ENCODE measurements around the gene SULT1A4.
"Not testable (repeated sequence)": the region's sequence is repeated elsewhere in the genome, so short reads cannot be mapped to it uniquely, and the experiment has no call there.

The SULT1A4 gene

DNA sequence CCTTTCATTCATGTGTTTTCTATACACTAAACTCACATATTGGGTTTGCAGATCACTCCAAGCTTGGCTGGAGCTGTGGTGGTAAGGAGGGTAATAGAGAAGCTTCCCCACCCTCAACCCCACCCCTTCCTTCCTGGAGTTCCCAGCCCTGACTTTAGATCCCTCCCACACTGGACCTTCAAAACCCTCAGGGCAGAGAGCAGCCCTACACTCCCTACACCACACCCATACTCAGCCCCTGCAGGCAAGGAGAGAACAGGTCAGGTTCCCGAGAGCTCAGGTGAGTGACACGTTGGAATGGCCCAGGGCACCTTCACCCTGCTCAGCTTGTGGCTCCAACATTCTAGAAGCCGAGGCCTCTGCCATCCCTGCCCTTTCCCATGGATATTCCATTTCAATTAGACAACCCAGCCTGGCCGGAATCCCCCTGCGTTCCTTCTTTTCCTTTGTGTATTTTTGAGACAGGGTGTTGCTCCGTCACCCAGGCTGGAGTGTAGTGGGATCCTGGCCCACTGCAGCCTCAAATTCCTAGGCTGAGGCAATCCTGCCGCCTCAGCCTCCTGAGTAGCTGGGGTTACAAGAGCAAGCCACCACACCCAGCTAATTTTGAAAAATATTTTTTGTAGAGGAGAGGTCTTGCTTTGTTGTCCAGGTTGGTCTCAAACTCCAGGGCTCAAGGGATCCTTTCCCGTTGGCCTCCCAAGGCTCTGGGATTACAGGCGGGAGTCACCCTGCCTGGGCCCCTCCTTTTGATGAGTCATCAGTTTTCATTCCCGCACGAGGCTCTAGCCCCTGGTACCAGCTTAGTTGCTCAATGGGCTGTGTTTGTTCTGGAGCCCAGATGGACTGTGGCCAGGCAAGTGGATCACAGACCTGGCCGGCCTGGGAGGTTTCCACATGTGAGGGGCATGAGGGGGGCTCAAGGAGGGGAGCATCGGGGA lies at the start of gene SULT1A4:
SULT1A4 (plus strand) TSS at position 208 of the 941 bp plus-strand sequence. CDS start 1,473 bp downstream, outside the sequence.
- H3K27ac Mint-ChIP-seq, H3K9me3 Mint-ChIP-seq, H3K4me1 Mint-ChIP-seq, H3K4me3 Mint-ChIP-seq, H3K36me3 Mint-ChIP-seq, H3K27me3 Mint-ChIP-seq: not testable (repeated sequence)

DNA sequence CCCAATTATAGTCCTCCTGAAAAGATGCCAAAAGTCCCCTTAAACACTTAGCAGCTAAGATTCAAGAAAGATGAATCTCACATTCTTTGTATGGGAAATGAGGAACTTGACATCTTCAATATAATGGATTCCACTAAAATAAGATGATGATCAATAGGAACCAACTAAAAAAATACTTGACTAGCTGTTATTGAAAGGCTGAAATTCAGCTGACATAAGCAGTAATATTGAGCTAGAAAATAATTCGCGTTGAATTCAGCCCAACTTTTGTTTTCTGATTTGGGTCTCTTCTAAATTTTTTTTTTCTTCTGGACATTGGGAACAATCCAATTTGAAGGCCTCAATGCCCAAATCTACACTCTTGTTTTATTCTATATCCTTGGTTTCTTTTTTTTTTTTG lies 36.1 kb upstream of the SULT1A4 start:
- H3K4me1 Mint-ChIP-seq, H3K36me3 Mint-ChIP-seq, H3K4me3 Mint-ChIP-seq, H3K27me3 Mint-ChIP-seq, H3K9me3 Mint-ChIP-seq, H3K27ac Mint-ChIP-seq: not testable (repeated sequence)

DNA sequence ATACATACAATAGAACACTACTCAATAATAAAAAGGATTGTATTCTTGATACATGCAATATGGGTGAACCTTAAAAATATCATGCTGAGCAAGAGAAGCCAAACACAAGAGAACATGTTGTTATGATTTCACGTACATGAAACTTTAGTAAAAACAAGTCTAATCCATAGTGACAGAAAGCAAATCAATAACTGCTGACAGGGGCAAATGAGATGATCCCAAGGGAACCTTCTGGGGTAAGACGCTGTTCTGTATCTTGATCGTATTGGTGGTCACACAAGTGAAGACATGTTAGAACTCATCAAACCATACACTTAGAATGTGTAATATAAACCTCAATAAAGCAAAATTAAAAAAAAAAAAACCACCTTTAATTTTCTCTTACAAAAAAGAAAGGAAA lies 34.3 kb upstream of the SULT1A4 start:
- H3K27ac Mint-ChIP-seq, H3K4me3 Mint-ChIP-seq, H3K36me3 Mint-ChIP-seq, H3K9me3 Mint-ChIP-seq, H3K27me3 Mint-ChIP-seq, H3K4me1 Mint-ChIP-seq: not testable (repeated sequence)

DNA sequence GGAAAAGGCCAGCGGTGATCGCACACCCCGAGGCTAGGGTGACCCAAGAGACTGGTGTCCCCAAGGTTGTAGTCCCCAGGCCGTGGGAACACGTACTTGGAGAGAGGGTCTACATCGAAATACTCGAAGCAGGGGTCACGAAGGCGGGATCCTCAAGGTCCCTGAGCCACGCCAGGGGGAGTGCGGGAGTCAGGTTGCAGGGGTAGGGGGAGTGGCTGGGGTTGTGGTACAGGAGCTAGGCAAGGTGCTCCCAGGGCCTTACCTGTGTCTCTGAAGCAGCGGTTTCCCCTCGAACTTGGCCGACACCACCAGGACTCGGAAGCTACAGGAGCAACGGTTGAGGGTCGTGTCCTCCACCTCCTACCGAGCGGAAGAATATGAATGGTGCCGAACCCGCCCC lies 6.0 kb upstream of the SULT1A4 start:
- H3K4me1 Mint-ChIP-seq, H3K27ac Mint-ChIP-seq, H3K36me3 Mint-ChIP-seq, H3K27me3 Mint-ChIP-seq, H3K9me3 Mint-ChIP-seq, H3K4me3 Mint-ChIP-seq: not testable (repeated sequence)

DNA sequence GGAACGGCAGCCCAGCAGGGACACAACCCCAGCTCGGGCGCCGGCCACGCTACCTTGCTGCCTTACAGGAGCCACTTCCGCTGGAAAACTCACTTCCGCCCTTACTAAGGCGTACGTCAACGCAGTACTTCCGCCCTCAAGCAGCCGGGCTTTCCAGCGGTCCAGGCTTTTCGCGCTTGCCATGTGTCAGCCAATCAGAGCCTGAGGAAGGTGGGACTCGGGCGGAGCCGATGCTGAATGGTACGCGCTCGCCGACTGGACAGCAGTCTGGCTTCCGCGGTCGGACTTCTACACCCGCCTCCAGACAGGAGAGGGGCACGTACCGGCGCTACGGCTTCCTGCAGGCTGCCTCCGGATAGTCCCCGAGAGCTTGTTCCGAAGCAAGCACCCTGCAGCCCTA lies 5.4 kb upstream of the SULT1A4 start, which contains the start of the genes BOLA2 and SLX1B:
BOLA2 (minus strand) TSS at position 83 of the 400 bp plus-strand sequence. CDS start 98 bp downstream, outside the sequence.
SLX1B (plus strand) TSS at position 265 of the 400 bp plus-strand sequence.
- not testable (repeated sequence) for H3K36me3 Mint-ChIP-seq, H3K4me1 Mint-ChIP-seq, H3K4me3 Mint-ChIP-seq, H3K9me3 Mint-ChIP-seq, H3K27me3 Mint-ChIP-seq, H3K27ac Mint-ChIP-seq

DNA sequence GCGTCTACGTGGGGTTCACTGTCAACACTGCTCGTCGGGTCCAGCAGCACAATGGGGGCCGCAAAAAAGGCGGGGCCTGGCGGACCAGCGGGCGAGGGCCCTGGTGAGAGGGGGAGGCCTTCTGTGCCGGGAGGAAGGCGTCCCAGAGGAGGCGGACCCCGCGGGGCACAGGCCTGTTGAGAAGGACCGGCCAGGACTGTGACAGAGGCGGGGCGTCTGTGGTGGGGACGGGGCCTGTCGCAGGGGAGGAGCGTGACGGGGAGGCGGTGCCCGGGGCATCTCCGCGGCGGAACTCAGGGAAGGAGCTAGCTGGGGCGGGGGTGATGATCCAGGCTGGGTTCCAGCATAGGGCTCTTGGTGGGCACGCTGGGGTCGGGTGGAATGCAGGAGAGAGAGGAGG lies 4.9 kb upstream of the SULT1A4 start:
- not testable (repeated sequence) for H3K9me3 Mint-ChIP-seq, H3K4me3 Mint-ChIP-seq, H3K36me3 Mint-ChIP-seq, H3K4me1 Mint-ChIP-seq, H3K27me3 Mint-ChIP-seq, H3K27ac Mint-ChIP-seq

DNA sequence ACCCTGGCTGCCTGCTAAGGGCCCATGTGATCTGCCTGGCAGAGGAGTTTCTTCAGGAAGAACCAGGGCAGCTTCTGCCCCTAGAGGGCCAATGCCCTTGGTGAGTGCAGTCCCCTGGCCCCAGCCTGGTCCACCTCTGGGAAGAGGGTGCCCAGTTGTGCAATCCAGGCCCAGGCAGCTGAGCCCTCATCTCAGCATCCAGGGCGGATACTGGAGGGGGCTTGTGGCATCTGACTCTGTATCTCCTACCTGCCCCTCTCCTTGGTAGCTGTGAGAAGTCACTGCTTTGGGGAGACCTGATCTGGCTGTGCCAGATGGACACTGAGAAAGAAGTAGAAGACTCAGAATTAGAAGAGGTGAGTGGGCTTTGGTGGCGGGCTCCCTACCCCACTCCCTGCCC lies 2.1 kb upstream of the SULT1A4 start:
- not testable (repeated sequence) for H3K4me1 Mint-ChIP-seq, H3K27ac Mint-ChIP-seq, H3K36me3 Mint-ChIP-seq, H3K9me3 Mint-ChIP-seq, H3K27me3 Mint-ChIP-seq, H3K4me3 Mint-ChIP-seq

DNA sequence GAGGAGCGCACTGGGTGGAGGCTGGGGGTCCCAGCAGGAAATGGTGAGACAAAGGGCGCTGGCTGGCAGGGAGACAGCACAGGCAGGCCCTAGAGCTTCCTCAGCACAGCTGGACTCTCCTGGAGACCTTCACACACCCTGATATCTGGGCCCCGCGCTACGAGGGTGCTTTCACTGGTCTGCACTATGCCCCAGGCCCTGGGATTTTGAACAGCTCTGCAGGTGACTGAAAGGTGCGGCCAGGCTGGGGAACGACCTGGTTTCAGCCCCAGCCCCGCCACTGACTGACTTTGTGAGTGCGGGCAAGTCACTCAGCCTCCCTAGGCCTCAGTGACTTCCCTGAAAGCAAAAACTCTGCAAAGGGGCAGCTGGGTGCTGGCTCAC lies 926 bp downstream of the SULT1A4 start:
- not testable (repeated sequence) for H3K27me3 Mint-ChIP-seq, H3K4me1 Mint-ChIP-seq, H3K9me3 Mint-ChIP-seq, H3K27ac Mint-ChIP-seq, H3K36me3 Mint-ChIP-seq, H3K4me3 Mint-ChIP-seq

DNA sequence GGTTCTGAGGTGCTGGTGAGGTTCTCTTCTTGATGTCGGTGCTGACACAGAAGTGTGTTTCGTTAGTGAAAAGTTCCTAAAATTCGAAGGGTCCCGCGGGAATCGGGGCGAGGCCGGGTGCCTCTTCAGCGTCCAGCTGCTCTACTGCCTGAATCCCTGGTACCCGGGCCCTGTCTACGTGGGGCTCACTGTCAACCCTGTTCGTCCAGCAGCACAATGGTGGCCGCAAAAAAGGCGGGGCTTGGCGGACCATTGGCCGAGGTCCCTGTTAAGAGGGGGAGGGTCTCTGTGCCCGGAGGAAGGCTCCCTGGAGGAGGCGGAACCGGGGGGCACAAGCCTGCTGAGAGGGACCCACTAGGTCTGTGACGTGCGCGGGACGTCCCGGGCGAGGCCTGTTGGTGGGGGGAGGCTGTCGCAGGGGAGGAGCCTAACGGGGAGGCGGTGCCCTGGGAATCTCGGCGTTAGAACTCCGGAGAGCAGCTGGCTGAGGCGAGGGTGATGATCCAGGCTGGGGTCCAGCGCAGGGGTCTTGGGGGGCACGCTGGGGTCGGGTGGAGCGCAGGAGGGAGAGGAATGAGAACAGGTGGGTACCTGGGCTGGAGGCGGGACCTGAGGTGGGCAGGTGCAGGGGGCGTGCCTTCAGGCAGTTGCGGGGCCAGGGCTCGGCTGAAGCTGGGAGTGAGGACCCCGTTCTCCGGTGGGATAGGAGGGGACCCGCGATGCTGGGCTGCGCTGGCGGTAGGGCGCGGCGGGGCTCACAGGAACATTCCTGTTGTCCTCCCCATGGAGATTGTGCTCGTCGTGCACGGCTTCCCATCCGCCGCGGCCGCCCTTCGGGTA lies 6.5 kb downstream of the SULT1A4 start:
- not testable (repeated sequence) for H3K4me3 Mint-ChIP-seq, H3K27me3 Mint-ChIP-seq, H3K9me3 Mint-ChIP-seq, H3K36me3 Mint-ChIP-seq, H3K27ac Mint-ChIP-seq, H3K4me1 Mint-ChIP-seq

DNA sequence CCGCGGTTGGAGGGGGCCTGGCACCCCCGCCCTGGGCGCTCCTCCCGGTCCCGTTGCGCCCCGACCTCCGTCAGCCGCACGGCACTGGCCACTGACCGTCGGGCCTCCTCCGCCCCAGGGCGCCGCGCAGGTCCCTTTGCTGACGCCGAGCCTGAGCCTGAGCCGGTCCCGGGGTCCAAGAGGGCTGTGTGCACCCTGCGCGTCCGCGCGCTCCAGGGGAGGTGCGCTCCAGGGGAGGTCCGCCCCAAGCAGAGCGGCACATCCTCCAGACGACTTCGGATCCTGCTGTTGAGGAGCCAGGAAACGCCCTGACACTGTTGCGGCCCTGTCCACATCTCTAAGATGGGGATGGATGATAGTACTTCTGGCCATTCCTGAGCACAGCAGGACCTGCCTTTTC lies 7.2 kb downstream of the SULT1A4 start:
- H3K4me1 Mint-ChIP-seq, H3K27ac Mint-ChIP-seq, H3K9me3 Mint-ChIP-seq, H3K4me3 Mint-ChIP-seq, H3K36me3 Mint-ChIP-seq, H3K27me3 Mint-ChIP-seq: not testable (repeated sequence)

DNA sequence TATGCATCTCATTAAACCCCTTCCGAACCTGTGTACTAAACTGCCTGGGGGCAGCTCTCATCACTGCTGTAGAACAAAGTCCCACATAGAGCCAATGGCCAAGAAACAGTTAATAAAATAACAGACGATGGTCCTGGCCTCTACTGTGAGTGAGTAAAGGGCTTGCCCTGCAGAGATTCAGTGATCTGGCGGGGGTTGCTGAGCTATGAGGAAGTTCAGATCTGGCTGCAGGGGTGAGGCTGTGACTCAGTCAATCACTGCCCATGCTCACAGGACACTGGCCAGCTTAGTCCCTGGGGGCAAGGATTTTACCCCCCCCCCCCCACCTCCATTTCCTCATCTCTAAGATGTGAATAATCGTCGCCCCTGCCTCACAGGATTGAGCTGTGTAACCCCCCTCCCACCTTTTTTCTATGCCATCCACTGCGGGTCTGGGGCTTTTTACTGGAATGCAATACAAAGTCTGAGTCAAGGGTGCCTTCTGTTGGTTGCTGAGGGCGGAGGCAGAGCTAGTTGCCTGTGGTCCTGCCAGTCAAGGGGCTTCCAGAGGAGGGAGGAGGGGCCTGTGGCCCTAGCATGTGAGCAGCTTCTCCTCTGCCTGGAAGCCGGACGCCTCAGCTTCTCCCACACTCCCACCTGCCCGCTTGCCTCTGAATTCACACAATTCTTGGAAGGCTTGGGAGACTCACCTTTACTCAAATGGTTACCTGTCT lies 8.1 kb downstream of the SULT1A4 start:
- not testable (repeated sequence) for H3K27me3 Mint-ChIP-seq, H3K27ac Mint-ChIP-seq, H3K36me3 Mint-ChIP-seq, H3K4me3 Mint-ChIP-seq, H3K9me3 Mint-ChIP-seq, H3K4me1 Mint-ChIP-seq

DNA sequence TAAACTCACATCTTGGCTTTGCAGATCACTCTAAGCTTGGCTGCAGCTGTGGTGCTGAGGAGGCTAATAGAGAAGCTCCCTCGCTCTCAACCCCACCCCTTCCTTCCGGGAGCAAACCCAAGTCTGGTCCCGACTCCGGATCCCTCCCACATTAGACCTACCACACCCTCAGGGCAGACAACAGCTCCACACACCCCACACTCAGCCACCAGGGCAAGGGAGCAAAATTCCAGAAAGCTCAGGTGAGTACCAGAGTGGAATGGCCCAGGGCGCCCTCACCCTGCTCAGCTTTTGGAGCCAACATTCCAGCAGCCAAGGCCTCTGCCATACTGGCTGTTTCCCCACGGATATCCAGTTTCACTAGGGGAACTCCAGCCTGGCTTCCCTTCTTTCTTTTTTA lies 9.9 kb downstream of the SULT1A4 start:
- not testable (repeated sequence) for H3K9me3 Mint-ChIP-seq, H3K4me1 Mint-ChIP-seq, H3K27me3 Mint-ChIP-seq, H3K27ac Mint-ChIP-seq, H3K4me3 Mint-ChIP-seq, H3K36me3 Mint-ChIP-seq

DNA sequence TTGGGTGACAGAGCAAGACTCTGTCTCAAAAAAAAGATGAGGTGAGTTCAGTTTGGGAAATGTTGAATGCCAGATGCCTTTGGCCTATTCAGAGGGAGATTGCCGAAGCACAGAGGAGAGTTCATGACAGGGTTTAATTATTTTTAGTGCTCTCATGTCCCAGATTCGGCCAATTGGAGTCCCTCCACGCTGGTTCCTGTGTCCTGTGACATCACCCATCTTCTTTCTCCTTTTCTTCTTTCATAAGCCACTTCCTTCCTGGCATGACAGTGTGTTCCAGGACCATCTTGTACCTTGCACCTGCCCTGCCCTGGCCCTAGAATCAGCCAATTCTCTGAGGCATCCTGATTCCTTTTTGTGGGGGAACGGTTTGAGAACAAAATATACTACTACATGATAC lies 12.4 kb downstream of the SULT1A4 start:
- not testable (repeated sequence) for H3K27ac Mint-ChIP-seq, H3K4me1 Mint-ChIP-seq, H3K27me3 Mint-ChIP-seq

DNA sequence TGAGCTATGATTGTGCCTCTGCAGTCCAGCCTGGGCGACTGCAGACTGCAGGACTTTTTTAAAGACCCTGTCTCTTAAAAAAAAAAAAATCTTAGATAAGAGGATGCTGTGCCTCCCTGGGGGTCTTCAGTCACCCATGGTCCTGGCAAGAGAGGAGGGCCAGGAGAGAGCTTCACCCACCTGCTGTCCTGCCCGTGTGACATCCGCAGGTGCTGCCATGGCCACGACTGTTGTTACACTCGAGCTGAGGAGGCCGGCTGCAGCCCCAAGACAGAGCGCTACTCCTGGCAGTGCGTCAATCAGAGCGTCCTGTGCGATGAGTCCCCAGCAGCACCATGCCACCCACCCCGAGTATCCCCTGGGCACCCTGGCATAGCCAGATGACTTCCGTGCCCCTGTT lies 22.6 kb downstream of the SULT1A4 start:
- not testable (repeated sequence) for H3K27ac Mint-ChIP-seq, H3K36me3 Mint-ChIP-seq, H3K9me3 Mint-ChIP-seq, H3K4me3 Mint-ChIP-seq, H3K27me3 Mint-ChIP-seq, H3K4me1 Mint-ChIP-seq

More for the DNA sequence above, 12.4 kb downstream of the SULT1A4 start:
- H3K4me3 Mint-ChIP-seq, H3K9me3 Mint-ChIP-seq, H3K36me3 Mint-ChIP-seq: not testable (repeated sequence)

DNA sequence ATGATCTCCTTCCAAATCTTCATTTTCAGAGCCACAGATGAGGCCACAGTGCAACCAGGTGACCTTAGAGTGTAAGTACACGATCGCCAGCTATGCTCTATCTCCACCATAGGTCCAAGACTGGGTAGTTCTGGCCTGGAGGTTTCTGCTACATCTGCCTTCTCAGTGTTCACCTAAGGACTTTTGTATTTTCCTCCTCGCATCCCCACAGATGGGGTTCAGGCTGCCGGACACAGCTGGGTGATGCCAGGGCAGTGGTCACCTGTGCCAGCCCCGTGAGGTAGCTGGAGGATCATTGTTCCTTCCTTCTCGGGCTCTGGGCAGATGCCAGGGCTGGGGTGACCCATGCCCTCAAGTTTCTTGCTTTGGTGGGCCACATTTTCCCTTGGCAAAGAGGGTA lies 46.6 kb downstream of the SULT1A4 start, which contains the start of gene NPIPB12:
NPIPB12 (minus strand) TSS at position 101 of the 400 bp plus-strand sequence.
- not testable (repeated sequence) for H3K27me3 Mint-ChIP-seq, H3K4me1 Mint-ChIP-seq, H3K27ac Mint-ChIP-seq, H3K36me3 Mint-ChIP-seq, H3K9me3 Mint-ChIP-seq, H3K4me3 Mint-ChIP-seq
